ENCODE results near the gene ZFYVE9. TPM values are rescaled to one million over a fixed set of nuclear protein-coding genes. Genes with fewer than 3 reads are reported as not detected.

ZFYVE9 gene
- total and polyA plus RNA-seq, 2 experiments from 2014 or later, result 5.4 to 27.3 TPM

GRCh38 chr1:52294580-52294979 lies 152.7 kb downstream of the ZFYVE9 start (continued):
- TF ChIP-seq ZNF462 (CRISPR knock-in tag; IDR thresholded peaks at IDR 0.05), result no peak
- no peak for TF ChIP-seq CTCF (conservative IDR thresholded peaks at IDR 0.05; ENCODE audit: low read depth in 2 of 2)

GRCh38 chr1:52296345-52296744 lies 154.5 kb downstream of the ZFYVE9 start:
- no peaks in the 10 kb centered on the region for H3F3A ChIP-seq (replicated peaks; ENCODE audit: low read depth)
- Mint-ChIP-seq H3K4me1 (no peaks in the 10 kb centered on the region; the same call in 2 of the 3 replicates), H3K27ac (no peak overlapping the region; the same call in 1 of the 2 replicates), H3K27me3 (ENCODE audit: insufficient read depth, low read depth, poor library complexity) (peaks cover 1% of the 10 kb centered on the region), H3K4me3 (no peak overlapping the region), H3K36me3 (ENCODE audit: low read depth) (peaks cover 3% of the 10 kb centered on the region; the same call in 1 of the 3 replicates), H3K9me3 (no peaks in the 10 kb centered on the region)
- DNase-seq (ENCODE audit: low spot score), result peak; percentile 69
- no peak overlapping the region for H3K4me3 ChIP-seq
- no peaks in the 10 kb centered on the region for H3K36me3 ChIP-seq (ENCODE audit: insufficient read depth)
- H3K4me1 ChIP-seq (ENCODE audit: insufficient read depth), result no peaks in the 10 kb centered on the region
- no peak overlapping the region for H3K4me2 ChIP-seq
- TF ChIP-seq CTCF (conservative IDR thresholded peaks at IDR 0.05; ENCODE audit: low read depth in 2 of 2), result peak; percentile 80 to 81
- TF ChIP-seq ZNF331 (CRISPR knock-in tag; IDR thresholded peaks at IDR 0.05; ENCODE audit: low read depth), result no peak
- H3K79me2 ChIP-seq (replicated peaks; ENCODE audit: insufficient read depth), result no peaks in the 10 kb centered on the region
- H3K9me2 ChIP-seq (ENCODE audit: insufficient read depth), result no peaks in the 10 kb centered on the region
- peak; percentile 82 for ATAC-seq
- no peak overlapping the region for H2AFZ ChIP-seq
- no peaks in the 10 kb centered on the region for H4K20me1 ChIP-seq (replicated peaks; ENCODE audit: insufficient read depth)
- H3K27ac ChIP-seq (ENCODE audit: low read depth), result no peak overlapping the region
- no peaks in the 10 kb centered on the region for H3K27me3 ChIP-seq (ENCODE audit: insufficient read depth)

Data from GM23338 (cell line).